SH-SY5Y (cell line): ENCODE data around the gene RGL4.

ENCODE experiments used
- GATA2 ChIP-seq: IDR thresholded peaks from 2 replicates; pipeline ENCODE4 v1.6.1; 2011; ENCODE audit warnings: mild to moderate bottlenecking, low read depth, low read length
- GATA3 ChIP-seq: IDR thresholded peaks from 2 replicates; pipeline ENCODE4 v1.6.1; 2011; ENCODE audit warnings: low read depth, mild to moderate bottlenecking, low read length, moderate library complexity

GRCh38 chr22:23688121-23688520 is 2.7 kb upstream of the RGL4 start:
- TF ChIP-seq GATA3: no peak
- no peak for TF ChIP-seq GATA2
